Mesenchymal stem cell (in vitro differentiated cells and primary cell): ENCODE data around the gene COL23A1.

Source experiments
- DNase-seq: peaks from one replicate; pipeline ENCODE4 v3.0.0-alpha.2; 2013
- H2AFZ ChIP-seq: one replicate; pipeline ENCODE4 v1.6.1; 2013; ENCODE audit warnings: low read depth, mild to moderate bottlenecking, control low read depth, inconsistent platforms, low read length, moderate library complexity
- H2AK5ac ChIP-seq: 2 replicates; pipeline ENCODE4 v1.6.1; 2013; ENCODE audit warnings: low read length, moderate library complexity, mild to moderate bottlenecking, inconsistent platforms; ENCODE audit not compliant: severe bottlenecking
- H2BK120ac ChIP-seq: one replicate; pipeline ENCODE4 v1.6.1; 2013; ENCODE audit warnings: low read depth, mild to moderate bottlenecking, inconsistent platforms, low read length, moderate library complexity
- H2BK12ac ChIP-seq, 2 experiments: one replicate each; pipeline ENCODE4 v1.6.1; 2013; ENCODE audit warnings: inconsistent platforms in 2 of 2, low read length in 2 of 2, mild to moderate bottlenecking in 2 of 2, moderate library complexity in 2 of 2, control low read depth in 1 of 2
- H2BK15ac ChIP-seq: one replicate; pipeline ENCODE4 v1.6.1; 2013; ENCODE audit warnings: mild to moderate bottlenecking, low read depth, inconsistent platforms; ENCODE audit not compliant: poor library complexity, severe bottlenecking
- H2BK5ac ChIP-seq: 2 replicates; pipeline ENCODE4 v1.6.1; 2013; ENCODE audit warnings: low read depth, mild to moderate bottlenecking, low read length, control low read depth, inconsistent platforms; ENCODE audit not compliant: poor library complexity, severe bottlenecking
- H3K14ac ChIP-seq, 2 experiments: one replicate each; pipeline ENCODE4 v1.6.1; 2013; ENCODE audit warnings: inconsistent platforms in 2 of 2, low read length in 2 of 2, control low read depth in 1 of 2, mild to moderate bottlenecking in 1 of 2, moderate library complexity in 1 of 2
- H3K18ac ChIP-seq, 2 experiments: one replicate each; pipeline ENCODE4 v1.6.1; 2013; ENCODE audit warnings: inconsistent platforms in 2 of 2, low read length in 2 of 2, control low read depth in 1 of 2, low read depth in 1 of 2, mild to moderate bottlenecking in 1 of 2
- H3K23ac ChIP-seq, 2 experiments: one replicate each; pipeline ENCODE4 v1.6.1; 2013; ENCODE audit warnings: inconsistent platforms in 2 of 2, low read length in 2 of 2, mild to moderate bottlenecking in 2 of 2, moderate library complexity in 2 of 2, control low read depth in 1 of 2
- H3K27ac ChIP-seq: 2 replicates; pipeline ENCODE4 v1.5.1; 2013; ENCODE audit warnings: mild to moderate bottlenecking, moderate library complexity, low read length, control low read depth, inconsistent platforms; ENCODE audit not compliant: poor library complexity, severe bottlenecking
- H3K27me3 ChIP-seq, 2 experiments: 2 replicates each; pipeline versions ENCODE4 v1.6.1 to v1.7.0; 2013; ENCODE audit warnings: low read length in 2 of 2, mild to moderate bottlenecking in 2 of 2, moderate library complexity in 2 of 2, control low read depth in 1 of 2, inconsistent platforms in 1 of 2; ENCODE audit not compliant: control insufficient read depth in 1 of 2, insufficient read depth in 1 of 2
- H3K36me3 ChIP-seq, 2 experiments: 2 replicates each; pipeline versions ENCODE4 v1.6.1 to v1.7.0; 2013; ENCODE audit warnings: low read length in 2 of 2, control low read depth in 1 of 2, inconsistent platforms in 1 of 2, low read depth in 1 of 2, mild to moderate bottlenecking in 1 of 2; ENCODE audit not compliant: insufficient read depth in 2 of 2, control insufficient read depth in 1 of 2
- H3K4ac ChIP-seq, 2 experiments: one replicate each; pipeline ENCODE4 v1.6.1; 2013; ENCODE audit warnings: inconsistent platforms in 2 of 2, low read length in 2 of 2, mild to moderate bottlenecking in 2 of 2, moderate library complexity in 2 of 2, control low read depth in 1 of 2, low read depth in 1 of 2
- H3K4me1 ChIP-seq: 2 replicates; pipeline ENCODE4 v1.6.1; 2013; ENCODE audit warnings: low read depth, low read length, control low read depth; ENCODE audit not compliant: control insufficient read depth, insufficient read depth
- H3K4me2 ChIP-seq: 2 replicates; pipeline ENCODE4 v1.6.1; 2013; ENCODE audit warnings: low read length, mild to moderate bottlenecking, inconsistent platforms; ENCODE audit not compliant: poor library complexity, severe bottlenecking
- H3K4me3 ChIP-seq, 2 experiments: 2 replicates each; pipeline versions ENCODE4 v1.5.1 to v1.7.0; 2013; ENCODE audit warnings: low read length in 2 of 2, mild to moderate bottlenecking in 2 of 2, control low read depth in 1 of 2, low read depth in 1 of 2; ENCODE audit not compliant: insufficient read depth in 1 of 2
- H3K79me1 ChIP-seq: replicated peaks from 2 replicates; pipeline ENCODE4 v1.6.1; 2013; ENCODE audit warnings: mild to moderate bottlenecking, control low read depth, low read length, inconsistent platforms; ENCODE audit not compliant: poor library complexity, severe bottlenecking
- H3K9ac ChIP-seq: 2 replicates; pipeline ENCODE4 v1.7.0; 2013; ENCODE audit warnings: mild to moderate bottlenecking, low read length, moderate library complexity
- H3K9me3 ChIP-seq: 2 replicates; pipeline ENCODE4 v1.7.0; 2013; ENCODE audit warnings: mild to moderate bottlenecking, low read length; ENCODE audit not compliant: control insufficient read depth
- H4K8ac ChIP-seq: one replicate; pipeline ENCODE4 v1.6.1; 2013; ENCODE audit warnings: inconsistent platforms, mild to moderate bottlenecking, low read length, moderate library complexity
- H4K91ac ChIP-seq: one replicate; pipeline ENCODE4 v1.6.1; 2013; ENCODE audit warnings: mild to moderate bottlenecking, low read length, inconsistent platforms
- WGBS: methylation state at CpG from one replicate; pipeline ENCODE4 v1.1.7; 2013; ENCODE audit warnings: mixed read lengths; 5-methylcytosine and 5-hydroxymethylcytosine counted together

COL23A1 gene

GRCh38 chr5:178435321-178436238 is 154.6 kb downstream of the COL23A1 start:
- Histone ChIP-seq H3K4me1 (no peaks in the 10 kb centered on the region), H3K9me3 (no peaks in the 10 kb centered on the region), H3K18ac (no peak overlapping the region), H3K4me2 (no peak overlapping the region), H2BK120ac (no peak overlapping the region), H4K8ac (no peak overlapping the region), H2BK5ac (no peak overlapping the region), H3K4me3 (no peak overlapping the region), H3K79me1 (no peaks in the 10 kb centered on the region), H2AK5ac (no peak overlapping the region), H3K36me3 (no peaks in the 10 kb centered on the region), H3K27me3 (peaks cover 0 to 42% of the 10 kb centered on the region in 2 experiments), H3K4ac (no peak overlapping the region), H2BK15ac (no peak overlapping the region), H2AFZ (no peak overlapping the region), H3K27ac (no peak overlapping the region), H2BK12ac (no peak overlapping the region), H4K91ac (no peak overlapping the region), H3K23ac (no peak overlapping the region), H3K14ac (no peak overlapping the region), H3K9ac (no peak overlapping the region)
- no peak for DNase-seq
- 90% methylated on average over 22 of the region's 22 CpGs for WGBS

DNA sequence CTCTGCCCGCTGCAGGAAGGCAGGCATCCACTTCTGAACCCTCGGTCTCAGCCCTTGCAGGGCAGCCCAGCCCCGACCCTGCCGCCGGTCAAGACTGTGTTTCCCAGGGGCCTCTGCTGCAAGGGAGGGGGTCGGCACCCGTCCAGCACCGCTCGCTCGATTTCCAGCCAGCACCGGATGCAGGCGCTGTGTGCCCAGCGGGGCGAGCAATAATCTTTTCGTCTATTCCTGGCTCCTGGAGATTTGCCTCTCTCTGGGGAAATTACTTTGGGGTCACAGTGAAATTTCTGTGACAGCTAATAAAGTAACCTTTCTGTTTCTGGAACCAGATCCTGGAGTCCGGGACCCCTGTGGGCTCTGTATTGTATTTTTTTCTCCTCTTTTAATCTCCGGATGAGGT is 155.3 kb downstream of the COL23A1 start:
- DNase-seq: no peak
- Histone ChIP-seq H3K18ac (no peak overlapping the region), H3K36me3 (no peaks in the 10 kb centered on the region), H3K23ac (no peak overlapping the region), H3K9me3 (no peaks in the 10 kb centered on the region), H3K27me3 (peaks cover 0 to 38% of the 10 kb centered on the region in 2 experiments), H3K4ac (no peak overlapping the region), H3K4me1 (no peaks in the 10 kb centered on the region), H2BK12ac (no peak overlapping the region), H2BK5ac (no peak overlapping the region), H2BK15ac (no peak overlapping the region), H4K91ac (no peak overlapping the region), H3K14ac (no peak overlapping the region), H4K8ac (no peak overlapping the region), H3K9ac (no peak overlapping the region), H3K79me1 (no peaks in the 10 kb centered on the region), H2BK120ac (no peak overlapping the region), H2AFZ (no peak overlapping the region), H2AK5ac (no peak overlapping the region), H3K4me2 (no peak overlapping the region), H3K4me3 (no peak overlapping the region), H3K27ac (no peak overlapping the region)
- WGBS: 86% methylated on average over 17 of the region's 17 CpGs

GRCh38 chr5:178434016-178434761 is 156.0 kb downstream of the COL23A1 start:
- no peak overlapping the region for H4K91ac ChIP-seq
- H3K36me3 ChIP-seq: no peaks in the 10 kb centered on the region
- no peak overlapping the region for H4K8ac ChIP-seq
- H3K9me3 ChIP-seq: no peaks in the 10 kb centered on the region
- no peak overlapping the region for H2AK5ac ChIP-seq
- H3K23ac ChIP-seq: no peak overlapping the region
- no peaks in the 10 kb centered on the region for H3K4me1 ChIP-seq
- H3K9ac ChIP-seq: no peak overlapping the region
- H3K18ac ChIP-seq: no peak overlapping the region
- H3K27ac ChIP-seq: no peak overlapping the region
- H3K79me1 ChIP-seq: no peaks in the 10 kb centered on the region
- peaks cover 0 to 31% of the 10 kb centered on the region in 2 experiments for H3K27me3 ChIP-seq
- no peak overlapping the region for H2AFZ ChIP-seq
- no peak overlapping the region for H2BK5ac ChIP-seq
- DNase-seq: no peak
- no peak overlapping the region for H2BK120ac ChIP-seq
- no peak overlapping the region for H3K4me3 ChIP-seq
- H3K4ac ChIP-seq: no peak overlapping the region
- H3K14ac ChIP-seq: no peak overlapping the region
- WGBS: 85% methylated on average over 12 of the region's 13 CpGs
- no peak overlapping the region for H3K4me2 ChIP-seq
- H2BK12ac ChIP-seq: no peak overlapping the region
- no peak overlapping the region for H2BK15ac ChIP-seq

DNA sequence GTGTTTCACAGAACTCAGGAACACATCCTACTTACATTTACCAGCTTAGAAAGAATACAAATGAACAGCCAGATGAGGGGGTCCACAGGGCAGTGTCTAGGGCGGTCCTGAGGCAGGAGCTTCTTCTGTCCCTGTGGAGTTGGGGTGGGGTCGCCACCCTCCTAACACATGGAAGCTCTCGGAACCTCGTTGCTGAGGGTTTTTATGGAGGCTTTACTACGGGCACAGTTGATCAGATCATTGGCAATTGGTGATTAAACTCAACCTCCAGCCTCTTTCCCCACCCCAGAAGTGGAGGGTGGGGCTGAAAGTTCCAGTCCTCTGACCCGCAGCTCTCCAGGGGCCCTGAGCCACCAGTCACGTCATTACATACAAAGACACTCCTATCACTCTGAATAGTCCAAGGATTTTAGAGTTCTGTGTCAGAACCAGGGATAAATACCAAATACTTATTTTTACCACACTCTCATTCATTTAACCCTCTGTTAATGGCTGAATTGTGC is 156.9 kb downstream of the COL23A1 start:
- no peak overlapping the region for H2AK5ac ChIP-seq
- H3K27me3 ChIP-seq: peaks cover 0 to 25% of the 10 kb centered on the region in 2 experiments
- no peak overlapping the region for H3K18ac ChIP-seq
- no peak overlapping the region for H3K14ac ChIP-seq
- no peak overlapping the region for H3K27ac ChIP-seq
- H3K4me3 ChIP-seq: no peak overlapping the region
- H2BK12ac ChIP-seq: no peak overlapping the region
- H3K36me3 ChIP-seq: no peaks in the 10 kb centered on the region
- H2AFZ ChIP-seq: no peak overlapping the region
- H3K4ac ChIP-seq: no peak overlapping the region
- no peaks in the 10 kb centered on the region for H3K4me1 ChIP-seq
- no peak overlapping the region for H3K9ac ChIP-seq
- no peak overlapping the region for H3K4me2 ChIP-seq
- no peak overlapping the region for H2BK5ac ChIP-seq
- H2BK120ac ChIP-seq: no peak overlapping the region
- no peak overlapping the region for H4K8ac ChIP-seq
- no peak overlapping the region for H3K23ac ChIP-seq
- H4K91ac ChIP-seq: no peak overlapping the region
- DNase-seq: no peak
- no peaks in the 10 kb centered on the region for H3K9me3 ChIP-seq
- H2BK15ac ChIP-seq: no peak overlapping the region
- WGBS: 78% methylated on average over 7 of the region's 7 CpGs
- H3K79me1 ChIP-seq: no peaks in the 10 kb centered on the region
